HTR-8/SVneo (cell line): ENCODE measurements around the gene LNPEP.

ENCODE experiments used
- DNase-seq: peaks from one replicate; pipeline ENCODE4 v3.0.0; 2011; ENCODE audit warnings: low spot score, mixed read lengths; ENCODE audit not compliant: insufficient read length
- FAIRE-seq: peaks from 2 replicates; lab custom pipeline; 2011; peaks lifted over from hg19 to GRCh38; lab: Jason Lieb, UNC

The LNPEP gene

DNA sequence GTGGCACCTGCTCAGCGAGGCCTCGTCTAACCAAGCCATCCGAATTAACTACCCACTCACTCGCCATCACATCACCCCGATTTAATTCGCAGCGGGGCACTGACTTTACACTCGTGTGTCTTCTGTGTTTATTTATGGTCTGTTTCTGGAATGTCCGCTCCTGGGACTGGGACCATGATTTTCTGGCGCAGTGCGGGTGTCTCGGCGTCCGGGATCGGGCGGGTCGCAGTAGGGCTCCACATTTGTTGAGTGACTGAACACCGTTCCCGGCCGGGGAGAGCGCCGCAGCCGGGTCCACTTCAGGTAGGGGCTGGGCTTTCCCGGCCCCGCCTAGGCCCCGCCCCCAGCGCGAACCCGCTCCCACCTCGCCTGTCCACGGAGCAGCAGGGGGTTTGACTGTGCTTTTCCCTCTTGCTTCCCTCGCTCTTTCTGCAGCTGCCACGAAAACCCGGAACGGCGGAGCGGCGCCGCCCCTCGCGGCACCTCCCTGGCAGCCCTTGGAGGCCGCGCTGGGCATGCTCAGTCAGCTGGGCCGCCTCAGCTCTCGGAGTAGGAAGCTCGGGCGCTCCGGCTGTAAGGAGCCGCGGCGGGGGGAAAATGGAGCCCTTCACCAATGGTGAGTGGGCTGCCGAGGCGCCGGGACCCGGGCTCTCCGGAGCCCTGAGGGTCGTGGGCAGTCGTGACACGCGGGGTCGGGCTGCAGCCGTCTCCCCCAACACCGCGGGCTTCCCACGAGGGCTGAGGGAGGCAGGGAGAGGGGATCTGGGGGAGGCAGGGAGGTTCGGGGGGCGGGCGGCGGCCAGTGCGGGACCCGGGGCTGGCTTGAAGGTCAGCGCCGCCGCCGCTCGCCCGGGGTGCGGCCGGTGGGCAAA lies at the start of gene LNPEP:
Gene LNPEP (plus strand): TSS at position 522 of the 872 bp plus-strand sequence. CDS start 76 bp downstream, at position 598.
- FAIRE-seq (peak; percentile 81), DNase-seq (peak; percentile 94)

DNA sequence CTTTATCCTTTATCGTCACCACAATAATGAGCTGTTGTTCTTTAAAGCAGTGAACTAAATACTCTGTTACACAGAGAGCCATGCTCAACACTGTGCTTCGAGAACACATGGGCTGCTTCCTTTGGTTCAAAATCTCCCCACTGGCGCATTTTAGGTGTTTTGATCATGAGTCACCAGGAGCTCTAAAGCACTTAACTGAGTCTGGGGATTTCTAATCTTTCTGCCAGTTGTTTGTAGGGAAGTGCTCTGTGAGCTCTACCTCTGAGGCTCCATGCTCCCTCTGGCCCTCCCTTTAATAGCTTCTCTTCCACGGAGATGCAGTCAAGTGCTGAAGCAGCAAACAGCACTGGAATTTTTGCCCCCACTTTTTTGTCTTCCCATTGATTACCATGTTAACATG lies 42.5 kb upstream of the LNPEP start:
- FAIRE-seq, result no peak
- DNase-seq, result peak; percentile 49

DNA sequence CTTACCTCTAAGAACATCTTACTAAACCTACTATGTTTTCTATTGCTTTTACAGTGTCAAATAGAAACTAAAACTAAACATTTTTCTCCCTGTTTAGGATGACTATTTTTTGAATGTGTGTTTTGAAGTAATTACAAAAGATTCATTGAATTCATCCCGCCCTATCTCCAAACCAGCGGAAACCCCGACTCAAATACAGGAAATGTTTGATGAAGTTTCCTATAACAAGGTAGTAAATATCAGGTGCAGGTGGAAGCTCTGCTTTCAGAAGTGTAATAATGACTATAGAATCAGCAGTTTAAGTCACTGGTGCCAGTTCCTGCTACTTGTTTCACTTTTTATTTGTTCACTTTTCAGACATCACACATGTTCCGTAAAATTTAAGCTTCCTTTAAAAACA lies 39.6 kb upstream of the LNPEP start:
- DNase-seq, result no peak
- no peak for FAIRE-seq

DNA sequence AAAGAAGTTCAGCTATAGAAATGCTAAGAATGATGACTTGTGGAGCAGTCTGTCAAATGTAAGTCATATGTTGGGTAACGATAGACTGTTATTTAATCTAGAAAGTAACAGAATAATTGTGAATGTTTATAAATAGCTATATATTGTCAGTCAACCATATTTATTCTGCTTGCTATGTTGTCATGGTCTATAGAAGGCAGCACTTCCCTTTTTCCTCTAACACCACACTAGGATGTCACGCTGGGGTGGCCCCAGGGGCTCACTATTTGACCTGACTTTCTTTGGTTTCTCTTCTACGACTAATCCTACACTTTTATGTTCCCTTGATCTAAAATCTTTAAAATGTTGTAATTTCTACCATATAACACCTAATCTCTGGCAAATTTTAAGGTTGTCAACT lies 39.1 kb upstream of the LNPEP start:
- DNase-seq (no peak), FAIRE-seq (no peak)

DNA sequence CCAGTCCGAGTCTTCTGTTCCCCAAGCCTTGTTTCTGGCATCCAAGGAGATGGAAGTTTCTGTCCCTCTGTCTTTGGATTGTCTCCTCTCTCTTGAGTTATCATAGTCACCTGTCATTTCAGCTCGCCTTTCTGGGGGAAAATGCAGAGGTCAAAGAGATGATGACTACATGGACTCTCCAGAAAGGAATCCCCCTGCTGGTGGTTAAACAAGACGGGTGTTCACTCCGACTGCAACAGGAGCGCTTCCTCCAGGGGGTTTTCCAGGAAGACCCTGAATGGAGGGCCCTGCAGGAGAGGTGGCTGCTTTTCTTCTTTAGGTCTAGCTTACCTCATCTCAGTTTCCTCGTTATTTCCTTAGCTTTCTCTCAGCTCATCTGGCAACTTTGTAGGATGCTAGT lies 34.5 kb upstream of the LNPEP start:
- DNase-seq (no peak), FAIRE-seq (no peak)

DNA sequence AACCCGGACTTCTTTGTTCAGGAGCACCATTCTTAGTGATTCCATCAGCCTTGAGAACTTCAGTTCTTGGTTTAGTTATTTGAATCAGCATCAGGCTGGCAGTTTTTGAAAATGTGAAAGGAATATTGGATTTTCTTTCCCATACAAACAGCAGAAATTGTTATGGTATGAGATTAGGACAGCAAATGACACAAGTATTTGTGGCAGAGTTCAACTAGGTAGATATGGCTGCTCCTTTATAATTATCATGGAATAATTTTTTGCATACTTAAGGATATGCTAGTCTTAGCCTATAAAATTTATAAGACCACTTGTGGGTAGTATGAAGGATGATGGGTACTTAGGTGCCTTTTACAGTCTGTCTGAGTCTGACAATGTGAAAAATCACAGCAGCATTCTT lies 34.0 kb upstream of the LNPEP start:
- DNase-seq, result no peak
- FAIRE-seq, result no peak

DNA sequence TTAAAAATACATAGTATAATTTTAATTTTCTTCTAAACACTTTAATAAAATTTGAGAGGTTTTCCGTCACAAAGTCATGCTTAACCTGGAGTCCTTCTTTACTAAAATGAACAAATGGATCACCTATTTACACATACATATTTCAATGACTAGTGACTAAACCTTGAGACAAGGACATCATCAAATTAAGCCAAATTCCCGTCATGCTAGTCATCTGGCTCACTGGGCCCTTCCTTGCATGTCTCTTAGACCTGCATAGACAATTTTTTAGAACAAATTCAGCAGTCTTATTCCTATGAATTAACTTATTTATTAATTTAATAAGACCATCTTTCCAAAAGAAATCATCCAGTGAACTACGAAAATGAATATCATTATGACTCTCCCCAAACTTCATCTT lies 33.0 kb upstream of the LNPEP start:
- DNase-seq, result no peak
- FAIRE-seq, result no peak

DNA sequence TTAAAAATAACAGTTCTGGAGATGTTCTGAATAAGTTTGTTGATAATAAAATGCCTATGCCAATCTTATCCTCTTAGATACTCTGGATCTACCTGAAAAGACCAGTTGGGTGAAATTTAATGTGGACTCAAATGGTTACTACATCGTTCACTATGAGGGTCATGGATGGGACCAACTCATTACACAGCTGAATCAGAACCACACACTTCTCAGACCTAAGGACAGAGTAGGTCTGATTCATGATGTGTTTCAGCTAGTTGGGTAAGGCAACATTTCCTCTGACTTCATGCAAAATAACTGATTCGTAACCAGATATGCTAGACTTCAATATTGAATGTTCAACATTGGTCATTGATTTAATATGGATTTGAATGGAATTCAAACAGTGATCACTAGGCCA lies 32.6 kb upstream of the LNPEP start:
- DNase-seq (no peak), FAIRE-seq (peak; percentile 65)

DNA sequence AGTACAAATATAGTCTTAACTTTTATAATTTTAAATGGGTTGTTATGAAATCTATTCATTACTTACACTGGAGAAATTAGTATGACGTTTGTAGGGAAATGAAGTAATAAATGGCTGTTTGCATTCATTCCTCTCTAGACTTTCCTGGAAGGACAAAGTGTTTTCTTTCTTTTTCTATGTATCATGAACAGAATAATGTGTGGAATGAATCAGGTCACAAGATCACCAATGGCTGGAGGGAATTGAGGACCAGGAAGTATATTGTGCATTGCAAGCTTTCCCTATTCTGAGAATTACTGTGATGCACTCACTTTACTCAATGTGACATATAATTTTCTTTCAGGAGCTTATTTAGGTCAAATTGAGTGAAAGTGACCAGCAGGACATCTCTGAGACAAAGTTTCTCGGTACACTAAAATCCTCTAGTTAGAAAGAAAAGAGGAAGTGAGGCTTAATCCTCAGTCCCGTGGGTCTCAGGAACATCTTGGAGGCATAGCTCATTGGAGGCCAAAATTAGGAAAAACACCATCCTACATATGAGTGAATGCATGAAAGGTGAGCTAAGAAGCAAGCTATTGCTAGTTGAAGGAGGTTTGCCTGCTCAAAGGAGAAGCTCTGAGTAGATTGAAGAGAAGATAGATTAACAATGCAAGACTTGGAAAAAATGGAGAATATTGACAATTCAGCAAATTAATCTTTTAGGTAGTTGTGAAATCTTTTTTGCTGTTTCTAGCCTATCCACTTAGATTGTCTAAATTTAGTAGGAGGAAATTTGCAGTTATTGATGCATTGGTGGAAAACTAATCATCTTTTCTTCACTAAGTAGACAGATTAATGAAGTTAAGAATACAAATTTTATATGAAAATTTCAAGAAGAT lies 31.6 kb upstream of the LNPEP start:
- no peak for FAIRE-seq
- DNase-seq, result no peak

DNA sequence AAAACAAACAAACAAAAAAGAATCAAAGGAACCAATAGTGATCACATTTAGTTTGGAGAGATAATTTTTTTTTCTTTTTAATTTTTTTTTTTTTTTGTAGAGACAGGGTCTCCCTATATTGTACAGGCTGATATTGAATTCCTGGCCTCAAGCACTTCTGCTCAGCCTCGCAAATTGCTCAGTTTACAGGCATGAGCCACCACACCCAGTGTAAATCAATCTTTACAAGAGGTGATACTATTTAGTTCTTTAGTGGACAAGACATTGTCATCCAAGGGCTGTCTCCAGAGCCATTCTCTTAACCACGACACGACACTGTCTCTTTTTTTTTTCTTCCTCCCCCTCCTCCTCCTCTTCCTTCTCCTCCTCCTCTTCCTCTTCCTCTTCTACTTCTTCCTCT lies 30.0 kb upstream of the LNPEP start:
- no peak for DNase-seq
- FAIRE-seq, result no peak

DNA sequence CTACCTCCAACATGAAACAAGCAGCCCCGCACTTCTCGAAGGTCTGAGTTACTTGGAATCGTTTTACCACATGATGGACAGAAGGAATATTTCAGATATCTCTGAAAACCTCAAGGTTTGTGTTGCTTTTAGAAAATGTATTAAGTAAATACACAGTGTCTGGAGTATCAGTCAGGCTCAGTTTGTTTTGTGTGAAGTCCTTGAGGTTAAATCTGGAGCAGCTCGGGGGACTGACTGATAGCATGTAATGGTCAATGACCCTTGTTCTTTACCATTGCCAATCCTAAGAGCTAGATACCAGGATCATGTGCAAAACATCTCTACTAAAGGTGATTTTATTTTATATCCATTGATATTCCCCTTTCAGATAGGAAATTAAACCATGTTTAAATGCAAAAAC lies 26.9 kb upstream of the LNPEP start:
- no peak for FAIRE-seq
- no peak for DNase-seq

DNA sequence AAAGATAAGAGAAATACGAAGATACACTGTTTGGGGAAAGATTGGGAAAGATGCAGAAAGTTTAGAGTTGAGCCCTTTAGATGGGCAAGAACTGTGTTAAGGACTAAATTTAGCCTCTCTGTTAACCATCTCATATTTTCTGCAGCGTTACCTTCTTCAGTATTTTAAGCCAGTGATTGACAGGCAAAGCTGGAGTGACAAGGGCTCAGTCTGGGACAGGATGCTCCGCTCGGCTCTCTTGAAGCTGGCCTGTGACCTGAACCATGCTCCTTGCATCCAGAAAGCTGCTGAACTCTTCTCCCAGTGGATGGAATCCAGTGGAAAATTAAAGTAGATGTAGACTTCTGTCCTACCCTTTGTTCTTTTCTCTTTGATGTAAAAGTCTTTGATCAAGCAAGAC lies 26.4 kb upstream of the LNPEP start:
- DNase-seq (no peak), FAIRE-seq (no peak)

DNA sequence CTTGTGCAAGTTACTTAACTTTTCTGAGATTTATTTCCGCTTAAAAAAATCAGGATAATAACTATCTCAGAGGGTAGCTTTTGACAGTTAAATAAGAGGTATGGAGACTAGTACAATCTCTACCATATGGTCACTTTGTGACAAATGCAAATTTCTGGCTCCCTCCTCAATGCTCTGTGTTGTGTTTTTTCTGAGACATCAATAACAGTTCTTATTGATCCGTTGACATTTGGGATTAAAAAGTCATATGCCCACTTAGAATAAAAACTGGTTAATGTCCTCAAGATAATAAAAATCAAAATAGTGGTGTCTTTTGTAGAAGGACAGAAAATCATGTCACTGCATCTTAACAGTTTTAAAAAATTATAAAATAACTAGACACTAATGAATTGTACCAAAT lies 24.7 kb upstream of the LNPEP start:
- no peak for FAIRE-seq

DNA sequence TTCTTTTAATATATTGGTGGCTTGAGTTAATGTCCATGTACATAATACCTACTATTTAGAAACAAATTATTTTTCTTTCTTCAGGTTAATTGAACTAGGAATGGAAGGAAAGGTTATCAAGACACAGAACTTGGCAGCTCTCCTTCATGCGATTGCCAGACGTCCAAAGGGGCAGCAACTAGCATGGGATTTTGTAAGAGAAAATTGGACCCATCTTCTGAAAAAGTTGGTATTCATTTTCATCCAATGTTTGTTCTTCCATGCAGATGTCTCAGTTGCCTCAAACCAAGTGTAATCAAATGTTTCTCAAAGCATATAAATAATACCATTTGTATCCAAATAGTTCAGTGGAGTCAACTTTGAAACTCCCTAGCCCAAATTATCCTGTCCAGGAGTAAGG lies 22.6 kb upstream of the LNPEP start:
- DNase-seq (no peak), FAIRE-seq (no peak)

More for the DNA sequence above, 24.7 kb upstream of the LNPEP start:
- no peak for DNase-seq

DNA sequence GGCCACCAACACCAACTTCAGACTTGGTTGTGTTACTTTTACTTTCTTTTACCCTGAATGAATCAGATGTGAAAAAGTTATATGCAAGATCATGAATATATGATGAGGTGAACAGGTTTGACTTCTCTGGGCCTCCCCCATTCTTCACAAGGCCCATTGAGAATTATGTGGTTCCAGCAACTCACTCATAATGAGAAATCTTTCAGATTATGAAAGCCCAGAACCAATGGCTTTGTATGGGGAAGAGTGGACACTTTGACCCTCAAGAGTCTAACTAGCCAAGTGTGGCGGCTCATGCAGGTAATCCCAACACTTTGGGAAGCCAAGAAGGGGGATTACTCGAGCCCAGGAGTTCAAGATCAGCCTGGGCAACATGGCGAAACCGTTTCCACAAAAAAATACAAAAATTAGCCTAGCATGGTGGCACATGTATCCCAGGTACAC lies 16.1 kb upstream of the LNPEP start:
- FAIRE-seq, result no peak
- DNase-seq, result no peak

DNA sequence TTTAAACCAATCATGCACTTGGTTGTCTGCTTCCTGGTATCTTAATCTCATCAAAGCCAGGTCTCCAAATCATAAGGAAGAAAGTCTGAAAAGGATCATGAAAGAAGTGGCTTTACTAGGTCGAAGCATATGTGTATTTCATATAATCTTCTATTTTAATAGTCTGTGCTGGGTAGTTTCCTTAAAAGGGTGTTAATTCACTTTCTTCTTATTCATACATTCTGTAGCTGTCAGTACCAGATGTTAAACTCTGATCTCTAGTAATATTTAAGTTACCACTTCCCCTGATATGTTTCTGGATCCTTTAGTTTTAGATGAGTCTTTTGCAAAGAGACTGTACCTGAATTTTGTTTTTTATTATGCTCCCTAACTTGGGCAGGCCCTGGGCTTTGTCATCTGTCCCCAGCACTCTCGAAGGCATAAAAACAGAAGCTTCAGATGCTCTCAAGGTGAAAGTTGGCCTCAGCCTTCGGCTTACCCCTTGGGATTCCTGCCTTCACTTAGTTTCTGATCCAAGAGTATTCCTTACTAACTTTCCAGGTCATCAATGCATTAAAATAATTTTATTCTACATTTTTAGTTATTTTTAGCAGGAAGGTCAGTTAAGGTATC lies 15.0 kb upstream of the LNPEP start:
- DNase-seq (no peak), FAIRE-seq (no peak)

DNA sequence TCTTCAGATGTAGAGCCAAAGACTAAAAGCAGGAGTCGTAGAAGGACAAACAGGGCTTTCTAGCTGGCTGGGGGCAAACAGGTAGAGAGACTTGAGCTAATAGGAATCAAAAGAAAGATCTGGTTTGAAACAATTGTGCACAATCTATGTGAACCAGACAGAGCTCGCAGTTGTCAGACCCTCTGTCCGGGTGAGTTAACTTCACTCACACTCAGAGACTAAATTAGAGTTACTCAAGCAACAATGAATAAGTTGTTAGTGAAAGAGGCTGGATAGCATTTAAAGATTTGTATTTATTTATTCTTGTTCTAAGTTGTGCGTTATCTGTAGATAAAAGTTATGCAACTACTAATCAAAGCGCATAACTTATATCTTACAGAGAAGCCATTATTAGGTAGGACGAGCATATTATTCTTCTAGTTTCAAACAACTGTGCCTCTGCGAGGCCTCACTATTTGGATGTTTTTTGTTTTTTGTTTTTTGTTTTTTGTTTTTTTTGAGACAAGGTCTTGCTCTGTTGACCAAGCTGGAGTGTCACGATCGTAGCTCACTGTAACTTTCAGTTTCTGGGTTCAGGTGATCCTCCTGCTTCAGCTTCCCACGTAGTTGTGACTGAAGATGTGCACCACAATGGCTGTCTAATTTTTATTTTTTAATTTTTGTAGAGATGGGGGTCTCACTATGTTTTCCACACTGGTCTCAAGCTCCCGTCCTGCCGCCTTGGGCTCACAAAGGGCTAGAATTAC lies 13.2 kb upstream of the LNPEP start:
- no peak for DNase-seq
- no peak for FAIRE-seq

DNA sequence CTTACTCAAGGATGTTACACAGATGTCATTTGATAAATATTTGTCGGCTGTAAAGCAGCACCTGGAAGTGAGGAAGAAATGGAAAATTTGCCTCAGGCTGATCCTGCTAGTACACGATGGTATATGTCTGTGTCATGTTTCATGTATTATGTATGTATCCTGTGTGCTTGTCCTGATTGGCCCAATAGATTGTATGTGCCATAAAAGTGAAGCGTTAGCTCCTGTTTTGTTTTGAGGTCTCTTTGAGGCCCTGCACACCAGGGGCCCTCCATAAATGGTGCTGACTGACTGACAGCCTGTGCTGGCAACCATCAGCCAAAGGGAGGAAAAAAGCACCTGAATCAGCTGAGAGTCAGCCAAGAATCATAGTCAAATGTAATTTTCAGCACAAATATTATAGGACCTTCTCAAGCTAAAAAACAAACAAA lies 11.8 kb upstream of the LNPEP start:
- no peak for DNase-seq
- FAIRE-seq, result no peak

DNA sequence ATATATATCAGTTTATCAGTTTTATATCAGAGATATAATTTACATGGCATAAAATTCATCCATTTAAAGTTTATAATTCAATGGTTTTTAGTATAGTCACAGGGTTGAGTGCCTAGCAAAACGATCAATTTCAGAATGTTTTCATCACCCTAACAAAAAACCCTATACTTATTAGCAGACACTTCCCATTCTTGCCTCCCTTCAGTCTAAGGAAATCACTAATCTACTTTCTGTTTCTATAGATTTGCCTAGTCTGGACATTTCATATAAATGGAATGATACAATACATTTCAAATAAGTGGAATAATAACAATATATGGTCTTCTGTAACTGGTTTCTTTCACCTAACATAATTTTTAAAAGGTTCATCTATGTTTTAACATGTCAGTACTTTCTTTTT lies 9.6 kb upstream of the LNPEP start:
- DNase-seq (no peak), FAIRE-seq (no peak)

DNA sequence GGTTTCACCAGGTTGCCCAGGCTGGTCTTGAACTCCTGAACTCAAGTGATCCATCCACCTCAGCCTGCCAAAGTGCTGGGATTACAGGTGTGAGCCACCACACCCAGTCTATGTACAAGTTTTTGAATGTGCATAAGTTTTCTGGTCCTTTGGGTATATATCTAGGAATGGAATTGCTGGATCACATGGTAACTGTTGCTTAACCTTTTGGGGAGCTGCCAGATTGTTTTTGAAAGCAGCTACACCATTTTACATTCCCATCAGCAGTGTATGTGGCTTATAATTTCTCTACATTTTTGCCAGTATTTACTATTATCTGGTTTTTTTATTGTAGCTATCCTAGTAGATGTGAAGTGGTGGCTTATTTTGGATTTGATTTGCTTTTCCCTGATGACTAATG lies 8.9 kb upstream of the LNPEP start:
- FAIRE-seq (no peak), DNase-seq (no peak)
